A172 (cell line): Measurements from ENCODE around the gene MBNL2. TPM values are rescaled to one million over a fixed set of nuclear protein-coding genes. Genes with fewer than 3 reads are reported as not detected.

Experiments used
- DNase-seq: peaks from one replicate; pipeline ENCODE4 v3.0.0-alpha.2; 2015; ENCODE audit warnings: low spot score
- total RNA-seq: library from RNA; depleted of rRNA; stranded (reverse); fragments of >200 nt; shearing (Covaris generic); gene quantifications from 2 replicates; pipeline ENCODE4 v1.2.3, GENCODE V29; 2014; rRNA removed

Gene MBNL2
- total RNA-seq, 1 experiment from 2014 or later: 204 TPM

- DNase-seq: no peak
Observed at GRCh38 chr13:97441368-97441767, 219.2 kb downstream of the MBNL2 start.

Other genes starting within 250 kb of the MBNL2 start
- not detected in 2 replicates for gene OXGR1, start 227.9 kb upstream of the MBNL2 start, total RNA-seq
- 40.5 and 42.2 TPM in 2 replicates for gene RAP2A, start 211.8 kb downstream of the MBNL2 start, total RNA-seq